Hepatocyte (in vitro differentiated cells): ENCODE results near the gene NR1D1. TPM values are rescaled to one million over a fixed set of nuclear protein-coding genes. Genes with fewer than 3 reads are reported as not detected.
A peak's percentile ranks its signal among the peaks of the same experiment; 100 is the strongest.

Experiments
- DNase-seq: peaks from one replicate; pipeline ENCODE4 v3.0.0-alpha.2; 2016; ENCODE audit warnings: low spot score
- H2AFZ ChIP-seq: fragments of 200-600 bp; sonication (generic); 2 replicates; pipeline ENCODE4 v1.6.0; 2016; ENCODE audit warnings: antibody characterized with exemption, mild to moderate bottlenecking
- H3K27ac ChIP-seq: fragments of 200-600 bp; sonication (generic); 2 replicates; pipeline ENCODE4 v1.5.1; 2016; ENCODE audit warnings: mild to moderate bottlenecking
- H3K27me3 ChIP-seq: fragments of 200-600 bp; sonication (generic); 2 replicates; pipeline ENCODE4 v1.6.1; 2016
- H3K36me3 ChIP-seq: fragments of 200-600 bp; sonication (generic); replicated peaks from 2 replicates; pipeline ENCODE4 v1.5.1; 2016; ENCODE audit warnings: low read depth; ENCODE audit not compliant: insufficient read depth
- H3K4me1 ChIP-seq: fragments of 200-600 bp; sonication (generic); 2 replicates; pipeline ENCODE4 v1.5.1; 2016; ENCODE audit warnings: mild to moderate bottlenecking, moderate library complexity; ENCODE audit not compliant: insufficient read depth
- H3K4me2 ChIP-seq: fragments of 200-600 bp; sonication (generic); 2 replicates; pipeline ENCODE4 v1.6.0; 2016
- H3K4me3 ChIP-seq: fragments of 200-600 bp; sonication (generic); 2 replicates; pipeline ENCODE4 v1.5.1; 2016; ENCODE audit warnings: mild to moderate bottlenecking
- H3K79me2 ChIP-seq: fragments of 200-600 bp; sonication (generic); 2 replicates; pipeline ENCODE4 v1.6.0; 2017; ENCODE audit warnings: mild to moderate bottlenecking
- H3K9me2 ChIP-seq: fragments of 200-600 bp; sonication (generic); replicated peaks from 2 replicates; pipeline ENCODE4 v1.6.0; 2017; ENCODE audit warnings: mild to moderate bottlenecking; ENCODE audit not compliant: insufficient read depth
- H3K9me3 ChIP-seq: fragments of 200-600 bp; sonication (generic); 2 replicates; pipeline ENCODE4 v1.5.1; 2016; ENCODE audit warnings: low read depth, mild to moderate bottlenecking
- H4K20me1 ChIP-seq: fragments of 200-600 bp; sonication (generic); 2 replicates; pipeline ENCODE4 v1.6.0; 2016; ENCODE audit warnings: mild to moderate bottlenecking; ENCODE audit not compliant: insufficient read depth, poor library complexity, severe bottlenecking
- CTCF ChIP-seq: fragments of 200-600 bp; sonication (generic); IDR thresholded peaks from 2 replicates; pipeline ENCODE4 v1.5.1; 2016; ENCODE audit warnings: antibody characterized with exemption, mild to moderate bottlenecking; ENCODE audit not compliant: poor library complexity
- EZH2 ChIP-seq: fragments of 200-600 bp; sonication (generic); IDR thresholded peaks from 2 replicates; pipeline ENCODE4 v1.6.1; 2016; ENCODE audit warnings: antibody characterized with exemption, mild to moderate bottlenecking, borderline replicate concordance
- EZH2phosphoT487 ChIP-seq: fragments of 200-600 bp; sonication (generic); IDR thresholded peaks from one replicate; pipeline ENCODE4 v1.6.1; 2018; ENCODE audit warnings: antibody characterized with exemption, mild to moderate bottlenecking, low read depth, moderate library complexity; ENCODE audit not compliant: unreplicated experiment, severe bottlenecking
- WGBS: methylation state at CpG from one replicate; pipeline ENCODE4 v1.1.6; 2016; ENCODE audit warnings: low lambda C conversion rate; ENCODE audit errors: missing lambda C conversion rate; 5-methylcytosine and 5-hydroxymethylcytosine counted together
- polyA plus RNA-seq: library from polyadenylated mRNA; unstranded; fragments of >200 nt; fragmentation: Nextera tagmentation; extraction: Ambion mirVana; gene quantifications from 2 replicates; pipeline ENCODE4 v1.2.1, GENCODE V29; 2016
- total RNA-seq: library from RNA; depleted of rRNA; stranded (reverse); fragments of >200 nt; gene quantifications from 2 replicates; pipeline ENCODE4 v1.2.3, GENCODE V29; 2014

NR1D1 gene
- total and polyA plus RNA-seq, 2 experiments from 2014 or later = 3.0 to 7.1 TPM

GRCh38 chr17:40130352-40131042 lies 30.1 kb upstream of the NR1D1 start:
- no peaks in the 10 kb centered on the region for H3K27me3 ChIP-seq
- DNase-seq = no peak
- H3K27ac ChIP-seq = no peak overlapping the region
- peaks cover 25% of the 10 kb centered on the region for H4K20me1 ChIP-seq
- TF ChIP-seq CTCF (no peak), EZH2 (no peak), EZH2phosphoT487 (no peak)
- peaks cover 85% of the 10 kb centered on the region for H3K79me2 ChIP-seq
- H3K9me2 ChIP-seq = no peaks in the 10 kb centered on the region
- H2AFZ ChIP-seq = no peak overlapping the region
- no peaks in the 10 kb centered on the region for H3K9me3 ChIP-seq
- H3K4me2 ChIP-seq = no peak overlapping the region
- H3K4me3 ChIP-seq = no peak overlapping the region
- peaks cover 19% of the 10 kb centered on the region for H3K4me1 ChIP-seq
- 87% methylated on average over 7 of the region's 7 CpGs for WGBS
- H3K36me3 ChIP-seq = peaks cover 10% of the 10 kb centered on the region

- no peak overlapping the region for H3K27ac ChIP-seq
- 87% methylated on average over 5 of the region's 5 CpGs for WGBS
- H4K20me1 ChIP-seq = peaks cover 35% of the 10 kb centered on the region
- no peak overlapping the region for H3K4me3 ChIP-seq
- no peak overlapping the region for H3K4me2 ChIP-seq
- TF ChIP-seq EZH2 = no peak
- TF ChIP-seq EZH2phosphoT487 = no peak
- TF ChIP-seq CTCF = no peak
- H3K9me3 ChIP-seq = no peaks in the 10 kb centered on the region
- no peak for DNase-seq
- H3K9me2 ChIP-seq = no peaks in the 10 kb centered on the region
- no peak overlapping the region for H2AFZ ChIP-seq
- H3K36me3 ChIP-seq = peaks cover 10% of the 10 kb centered on the region
- peaks cover 87% of the 10 kb centered on the region for H3K79me2 ChIP-seq
- peaks cover 23% of the 10 kb centered on the region for H3K4me1 ChIP-seq
- no peaks in the 10 kb centered on the region for H3K27me3 ChIP-seq
Measured at GRCh38 chr17:40129498-40129897, 29.1 kb upstream of the NR1D1 start.

GRCh38 chr17:40124279-40125141 lies 24.1 kb upstream of the NR1D1 start:
- TF ChIP-seq CTCF (no peak), EZH2 (no peak), EZH2phosphoT487 (no peak)
- H3K4me3 ChIP-seq = peak overlapping the region; percentile 98
- peaks cover 4% of the 10 kb centered on the region for H3K36me3 ChIP-seq
- H3K79me2 ChIP-seq = peaks cover 88% of the 10 kb centered on the region
- WGBS = 10% methylated on average over 9 of the region's 9 CpGs
- peaks cover 21% of the 10 kb centered on the region for H3K4me1 ChIP-seq
- no peak overlapping the region for H2AFZ ChIP-seq
- H4K20me1 ChIP-seq = peaks cover 47% of the 10 kb centered on the region
- H3K9me2 ChIP-seq = no peaks in the 10 kb centered on the region
- no peak for DNase-seq
- no peaks in the 10 kb centered on the region for H3K9me3 ChIP-seq
- H3K27ac ChIP-seq = peak overlapping the region; percentile 41
- H3K27me3 ChIP-seq = no peaks in the 10 kb centered on the region
- peak overlapping the region; percentile 94 for H3K4me2 ChIP-seq
